Amniotic stem cell (primary cell): ENCODE measurements around the gene FAM168A.
"Not testable (repeated sequence)": the region's sequence is repeated elsewhere in the genome, so short reads cannot be mapped to it uniquely, and the experiment has no call there.

Source experiments
- DNase-seq: peaks from one replicate; lab custom pipeline; 2025; lab: John Stamatoyannopoulos, UW

The FAM168A gene

GRCh38 chr11:73519266-73519665 is 78.6 kb downstream of the FAM168A start:
- DNase-seq: no peak

DNA sequence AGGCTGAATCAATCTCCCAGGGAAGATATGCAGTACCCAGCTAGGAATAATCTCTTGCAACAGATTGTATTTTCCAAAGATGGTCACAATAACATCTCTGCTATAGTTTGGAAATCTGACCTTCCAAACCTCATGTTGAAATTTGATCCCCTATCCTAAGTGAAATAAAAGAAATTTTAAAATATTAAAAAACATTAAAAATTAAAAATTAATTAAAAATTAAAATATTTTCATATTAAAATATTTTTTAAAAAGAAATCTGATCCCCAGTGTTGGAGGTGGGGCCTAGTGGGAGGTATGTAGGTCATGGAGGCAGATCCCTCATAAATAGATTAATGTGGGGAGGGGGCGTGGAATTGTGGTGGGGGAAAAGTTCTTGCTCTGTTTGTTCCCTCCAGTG is 79.7 kb downstream of the FAM168A start:
- DNase-seq: no peak

- DNase-seq: no peak
Measured at GRCh38 chr11:73516080-73516479, 81.8 kb downstream of the FAM168A start.

DNA sequence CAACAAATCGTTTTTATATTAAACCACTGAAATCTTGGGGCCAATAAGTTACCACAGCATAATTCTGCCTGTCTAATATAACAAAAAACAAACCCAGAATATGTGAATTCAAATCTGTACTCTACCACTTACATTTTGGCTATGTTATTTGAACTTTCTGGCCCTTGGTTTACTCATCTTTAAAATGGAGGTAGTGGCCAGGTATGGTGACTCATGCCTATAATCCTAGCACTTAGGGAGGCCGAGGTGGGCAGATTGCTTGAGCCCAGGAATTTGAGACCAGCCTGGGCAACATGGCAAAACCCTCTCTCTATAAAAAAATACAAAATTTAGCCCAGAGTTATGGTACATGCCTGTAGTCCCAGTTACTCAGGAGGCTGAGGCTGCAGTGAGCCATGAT is 84.2 kb downstream of the FAM168A start:
- DNase-seq: no peak

DNA sequence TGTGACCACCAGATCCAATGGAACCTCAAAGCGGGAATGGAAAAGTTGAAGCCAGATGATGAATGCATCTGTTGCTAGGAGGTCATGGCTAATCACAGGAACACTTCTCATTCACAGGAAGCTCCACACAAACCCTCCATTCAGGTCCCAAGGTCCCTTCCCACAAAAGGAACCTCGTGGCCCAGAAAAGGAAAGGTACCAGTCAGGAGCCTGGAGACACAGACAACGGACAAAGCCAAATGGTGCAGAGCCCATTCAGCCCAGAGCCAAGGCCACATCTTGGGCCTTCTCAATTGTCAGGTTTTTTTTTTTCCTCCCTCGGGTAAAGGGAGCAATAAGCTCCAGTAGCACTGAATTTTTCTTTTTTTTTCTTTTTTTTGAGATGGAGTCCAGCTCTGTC is 87.0 kb downstream of the FAM168A start:
- DNase-seq: no peak

DNA sequence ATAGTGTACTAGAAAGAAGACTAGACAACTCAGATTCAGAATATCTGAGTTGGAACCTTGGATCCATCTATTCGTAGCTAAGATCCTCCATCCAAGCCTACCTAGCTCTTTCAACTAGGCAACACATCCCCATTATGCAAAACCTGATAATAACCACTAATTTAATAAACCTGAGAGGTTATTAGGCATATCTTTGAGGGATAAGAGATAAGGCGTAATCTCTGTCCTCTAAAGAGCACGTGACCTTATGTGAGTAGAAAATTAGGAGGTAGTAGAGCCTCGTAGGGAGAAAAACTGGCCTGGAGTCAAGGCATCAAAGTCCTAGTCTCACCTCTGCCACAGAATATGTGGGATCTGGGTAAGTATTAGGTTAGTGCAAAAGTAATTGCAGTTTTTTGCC is 87.8 kb downstream of the FAM168A start:
- DNase-seq: no peak

DNA sequence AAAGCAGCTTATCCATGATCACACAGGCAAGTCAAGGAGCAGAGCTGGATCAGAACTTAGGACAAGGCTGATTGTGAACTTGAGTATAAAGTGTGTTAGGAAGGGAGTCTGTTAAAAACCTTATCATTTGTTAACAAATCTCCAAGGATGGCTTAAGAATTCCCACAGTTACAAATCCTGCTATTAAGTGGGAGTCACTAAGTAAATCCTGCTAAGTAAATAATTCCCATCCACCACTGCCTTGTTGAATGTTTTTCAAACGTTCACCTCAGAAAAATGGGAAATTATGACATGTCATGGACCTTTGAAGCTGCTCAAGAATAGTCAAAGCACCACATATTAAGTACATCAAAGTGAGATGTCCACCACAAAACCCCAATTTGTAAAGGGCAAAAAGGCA is 88.7 kb downstream of the FAM168A start:
- DNase-seq: no peak

DNA sequence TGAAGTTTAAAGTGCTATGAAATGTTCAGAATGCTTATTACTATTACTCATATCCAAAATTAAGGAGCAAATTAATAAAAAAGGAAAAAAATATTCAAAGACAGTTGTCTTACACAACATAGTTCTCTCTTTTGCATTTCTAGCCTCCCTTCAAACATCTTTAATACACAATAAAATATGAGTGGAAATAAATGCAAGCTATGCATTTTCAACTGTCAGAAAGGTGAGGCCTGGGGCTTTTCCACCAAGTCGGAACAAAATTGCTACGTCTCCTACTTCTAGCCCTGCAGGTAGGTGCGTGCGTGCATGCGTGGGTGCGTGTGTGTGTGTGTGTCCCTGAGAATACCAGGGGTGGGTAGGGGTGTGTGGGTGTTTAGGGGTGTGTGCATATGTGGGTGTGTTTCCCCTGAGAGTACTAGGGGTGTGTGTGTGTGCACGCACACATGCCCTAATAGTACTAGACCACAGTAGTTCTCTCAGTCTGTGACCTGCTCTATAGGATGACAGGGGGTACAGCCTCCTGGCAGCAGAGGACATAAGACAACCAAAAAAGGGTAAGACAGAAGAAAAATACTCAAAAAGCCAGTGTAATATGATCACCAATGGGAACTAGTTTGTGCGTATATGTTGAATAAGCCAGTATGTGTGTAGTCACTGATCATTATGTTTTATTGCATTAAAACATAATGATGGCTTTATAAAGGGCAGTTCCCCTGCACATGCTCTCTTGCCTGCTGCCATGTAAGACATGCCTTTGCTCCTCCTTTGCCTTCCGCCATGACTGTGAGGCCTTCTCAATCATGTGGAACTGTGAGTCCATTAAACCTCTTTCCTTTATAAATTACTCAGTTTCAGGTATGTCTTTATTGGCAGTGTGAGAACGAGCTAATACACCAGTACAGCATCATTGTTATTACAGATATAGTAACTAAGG is 89.4 kb downstream of the FAM168A start:
- no peak for DNase-seq

DNA sequence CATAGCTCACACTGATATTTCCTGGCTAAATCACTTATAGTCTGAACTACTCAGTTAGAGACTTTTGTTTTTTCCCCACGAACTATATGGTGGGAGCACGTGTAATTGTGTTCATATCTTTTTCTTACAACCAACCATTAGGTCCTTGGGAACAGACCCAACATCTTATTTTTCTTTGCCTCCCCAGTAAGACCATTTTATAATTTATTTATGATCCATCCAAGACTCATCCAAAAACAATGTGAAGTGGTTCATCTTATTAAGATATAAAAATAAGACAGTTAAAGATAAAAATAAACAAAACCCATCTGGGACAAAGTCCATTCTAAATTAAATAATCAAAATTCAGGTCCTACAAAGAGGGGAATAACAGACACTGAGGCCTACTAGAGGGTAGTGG is 90.8 kb downstream of the FAM168A start:
- no peak for DNase-seq

GRCh38 chr11:73506038-73506437 is 91.9 kb downstream of the FAM168A start:
- no peak for DNase-seq

DNA sequence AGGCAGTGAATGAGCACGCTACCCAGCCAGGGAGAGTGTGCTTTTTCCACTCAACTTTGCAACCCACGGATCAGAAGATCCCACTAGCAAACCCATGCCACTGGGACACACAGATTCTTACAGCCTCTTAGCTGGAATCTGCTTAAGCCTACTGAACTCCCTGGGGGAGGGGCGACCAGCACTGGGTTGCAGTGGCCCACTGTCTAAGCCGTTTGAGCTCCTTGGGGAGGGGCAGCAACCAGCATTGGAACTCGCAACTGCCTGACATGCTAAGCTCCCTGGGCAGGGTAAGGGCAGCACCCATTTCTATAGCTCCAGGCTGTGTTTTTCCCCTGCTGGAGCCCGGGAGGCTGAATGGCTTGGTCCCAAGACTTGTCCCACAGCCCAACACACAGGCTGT is 99.6 kb downstream of the FAM168A start:
- no peak for DNase-seq

- DNase-seq: no peak
Measured at GRCh38 chr11:73496134-73496533, 101.8 kb downstream of the FAM168A start.

GRCh38 chr11:73495731-73496130 is 102.2 kb downstream of the FAM168A start:
- no peak for DNase-seq

- no peak for DNase-seq
Measured at GRCh38 chr11:73493956-73494598, 103.8 kb downstream of the FAM168A start.

DNA sequence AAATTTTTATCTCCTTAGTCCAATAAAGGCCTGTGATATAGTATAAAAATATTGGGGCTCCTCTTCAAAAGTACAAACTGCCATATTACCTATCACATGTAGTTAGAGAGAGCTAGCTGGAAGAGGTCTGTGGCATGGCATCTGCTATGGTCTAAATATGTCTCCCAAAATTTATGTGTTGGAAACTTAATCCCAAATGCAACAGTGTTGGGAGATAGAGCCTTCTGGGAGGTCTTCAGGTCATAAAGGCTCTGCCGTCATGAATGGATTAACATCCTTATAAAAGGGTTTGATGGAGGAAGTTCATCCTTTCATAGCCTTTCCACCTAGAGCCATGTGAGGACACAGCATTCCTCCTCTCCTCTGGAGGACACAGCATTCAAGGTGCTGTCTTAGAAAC is 116.3 kb downstream of the FAM168A start:
- no peak for DNase-seq

DNA sequence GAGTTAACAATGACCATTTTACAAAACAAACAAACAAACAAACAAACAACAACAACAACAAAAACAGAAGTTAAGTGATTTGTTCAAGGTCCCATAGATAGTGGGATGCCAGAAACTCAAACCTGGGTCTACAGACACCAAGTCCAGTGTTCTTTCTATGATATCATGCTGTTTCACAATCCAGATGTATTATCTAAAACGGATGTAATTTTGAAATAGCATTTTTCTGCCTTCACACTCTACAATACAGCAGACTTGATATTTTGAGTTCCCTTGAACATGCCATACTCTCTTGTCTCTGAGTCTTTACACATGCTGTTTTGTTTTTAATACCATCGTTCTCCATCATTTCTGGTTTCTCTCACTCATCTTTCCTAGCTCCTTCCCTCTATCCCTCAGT is 117.2 kb downstream of the FAM168A start:
- no peak for DNase-seq

GRCh38 chr11:73478737-73479347 is 119.1 kb downstream of the FAM168A start:
- DNase-seq: no peak

DNA sequence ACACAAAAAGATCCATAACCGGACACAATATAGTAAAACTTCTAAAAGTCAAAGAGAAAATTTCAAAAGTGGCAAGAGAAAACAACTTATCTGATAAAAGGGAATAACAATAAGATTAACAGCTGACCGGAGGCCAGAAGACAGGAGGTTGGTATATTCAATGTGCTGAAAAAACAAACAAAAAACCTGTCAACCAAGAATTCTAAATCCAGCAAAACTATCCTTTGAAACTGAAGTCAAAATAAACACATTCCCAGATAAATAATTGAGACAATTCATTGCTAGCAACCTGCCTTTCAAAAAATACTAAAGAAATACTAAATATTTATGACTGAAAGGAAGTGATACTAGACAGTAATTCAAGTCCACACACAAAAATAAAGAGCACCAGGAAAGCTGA is 120.4 kb downstream of the FAM168A start:
- DNase-seq: no peak

GRCh38 chr11:73475549-73476095 is 122.3 kb downstream of the FAM168A start:
- no peak for DNase-seq

DNA sequence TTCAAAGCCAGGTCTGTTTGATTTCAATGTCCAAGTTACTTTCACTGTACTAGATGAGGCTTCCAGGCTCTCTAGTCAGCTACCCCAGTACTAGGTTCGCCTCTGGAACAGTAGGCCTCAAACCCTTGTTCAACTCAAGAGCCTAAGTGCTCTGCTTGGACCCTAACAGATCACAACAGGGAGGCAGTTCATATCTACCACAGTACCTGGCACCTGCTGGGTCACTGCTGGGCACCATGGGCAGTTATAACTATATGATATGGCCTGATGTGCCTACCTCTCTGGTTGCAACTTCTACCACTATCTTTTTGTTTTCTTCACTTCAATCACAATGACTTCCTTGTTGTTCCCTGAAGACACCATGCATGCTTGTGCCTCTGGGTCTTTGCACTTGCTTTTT is 124.7 kb downstream of the FAM168A start:
- DNase-seq: no peak

GRCh38 chr11:73470036-73470612 is 127.8 kb downstream of the FAM168A start:
- DNase-seq: not testable (repeated sequence)

GRCh38 chr11:73469401-73469800 is 128.5 kb downstream of the FAM168A start:
- no peak for DNase-seq
